AG04449 (cell line): ENCODE measurements around the gene CDKL5.

Source experiments
- CTCF ChIA-PET: fragments of 350-600 bp; formaldehyde crosslinking; extraction: SDS; loops from one replicate; lab custom pipeline; 2021; ENCODE audit warnings: antibody characterized with exemption; lab: Yijun Ruan, JAX
- POLR2A ChIA-PET: fragments of 400-600, 350-600 bp; formaldehyde crosslinking; extraction: SDS; loops from one replicate; lab custom pipeline; 2020; ENCODE audit warnings: antibody characterized with exemption, inconsistent platforms; lab: Yijun Ruan, JAX
- DNase-seq: peaks from one replicate; pipeline ENCODE4 v3.0.0-alpha.2; 2010; ENCODE audit warnings: low read depth, low spot score
- H3K4me3 ChIP-seq: 2 replicates; pipeline ENCODE4 v1.5.1; 2011; ENCODE audit warnings: low read depth, mild to moderate bottlenecking, control low read depth, low read length
- TF ChIP-seq, protein P1 (sequence below): IDR thresholded peaks from one replicate; pipeline ENCODE4 v1.5.1; 2011; ENCODE audit warnings: mild to moderate bottlenecking, moderate library complexity, low read length, control low read depth, inconsistent platforms; ENCODE audit not compliant: insufficient read depth; ENCODE audit errors: missing control alignments

CDKL5 gene

DNA sequence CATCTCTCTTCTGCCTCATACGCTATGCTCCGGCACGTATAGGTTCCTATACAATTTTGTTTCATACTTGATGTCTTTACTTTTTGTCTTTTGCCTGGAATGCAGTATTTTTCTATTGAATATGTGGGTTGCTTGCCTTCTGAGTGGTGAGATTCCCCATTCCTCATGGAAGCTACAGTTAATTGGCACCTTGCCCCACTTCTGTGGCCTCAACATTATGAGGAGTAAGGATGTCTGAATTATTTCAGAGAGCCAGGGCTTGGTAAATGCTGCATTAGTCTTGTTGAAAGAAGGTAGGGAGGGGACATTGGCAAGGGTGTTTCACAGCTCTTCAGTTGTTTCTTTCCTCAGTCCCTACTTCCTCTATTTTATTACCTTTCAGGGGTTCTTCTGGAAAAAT is 23.0 kb downstream of the CDKL5 start:
- POLR2A ChIA-PET: no interaction called here
- TF ChIP-seq, protein P1, sequence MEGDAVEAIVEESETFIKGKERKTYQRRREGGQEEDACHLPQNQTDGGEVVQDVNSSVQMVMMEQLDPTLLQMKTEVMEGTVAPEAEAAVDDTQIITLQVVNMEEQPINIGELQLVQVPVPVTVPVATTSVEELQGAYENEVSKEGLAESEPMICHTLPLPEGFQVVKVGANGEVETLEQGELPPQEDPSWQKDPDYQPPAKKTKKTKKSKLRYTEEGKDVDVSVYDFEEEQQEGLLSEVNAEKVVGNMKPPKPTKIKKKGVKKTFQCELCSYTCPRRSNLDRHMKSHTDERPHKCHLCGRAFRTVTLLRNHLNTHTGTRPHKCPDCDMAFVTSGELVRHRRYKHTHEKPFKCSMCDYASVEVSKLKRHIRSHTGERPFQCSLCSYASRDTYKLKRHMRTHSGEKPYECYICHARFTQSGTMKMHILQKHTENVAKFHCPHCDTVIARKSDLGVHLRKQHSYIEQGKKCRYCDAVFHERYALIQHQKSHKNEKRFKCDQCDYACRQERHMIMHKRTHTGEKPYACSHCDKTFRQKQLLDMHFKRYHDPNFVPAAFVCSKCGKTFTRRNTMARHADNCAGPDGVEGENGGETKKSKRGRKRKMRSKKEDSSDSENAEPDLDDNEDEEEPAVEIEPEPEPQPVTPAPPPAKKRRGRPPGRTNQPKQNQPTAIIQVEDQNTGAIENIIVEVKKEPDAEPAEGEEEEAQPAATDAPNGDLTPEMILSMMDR: no peak
- CTCF ChIA-PET: no interaction called here
- no peak for DNase-seq
- no peak overlapping the region for H3K4me3 ChIP-seq

GRCh38 chrX:18449236-18449635 is 23.8 kb downstream of the CDKL5 start:
- ChIA-PET POLR2A (no interaction called here), CTCF (no interaction called here)
- no peak for DNase-seq
- H3K4me3 ChIP-seq: no peak overlapping the region
- TF ChIP-seq, protein P1: no peak

- no peak overlapping the region for H3K4me3 ChIP-seq
- no peak for DNase-seq
- CTCF ChIA-PET: no interaction called here
- POLR2A ChIA-PET: no interaction called here
- TF ChIP-seq, protein P1: no peak
Observed at GRCh38 chrX:18455384-18455783, 30.0 kb downstream of the CDKL5 start.

- no peak overlapping the region for H3K4me3 ChIP-seq
- CTCF ChIA-PET: no interaction called here
Observed at GRCh38 chrX:18457000-18457399, 31.6 kb downstream of the CDKL5 start.

GRCh38 chrX:18461431-18461830 is 36.0 kb downstream of the CDKL5 start:
- TF ChIP-seq, protein P1: no peak
- no peak for DNase-seq
- CTCF ChIA-PET: no interaction called here
- POLR2A ChIA-PET: no interaction called here
- no peak overlapping the region for H3K4me3 ChIP-seq

More at GRCh38 chrX:18457000-18457399, 31.6 kb downstream of the CDKL5 start:
- TF ChIP-seq, protein P1: no peak
- POLR2A ChIA-PET: no interaction called here
- no peak for DNase-seq

GRCh38 chrX:18464499-18464898 is 39.1 kb downstream of the CDKL5 start:
- CTCF ChIA-PET: no interaction called here
- TF ChIP-seq, protein P1: no peak
- POLR2A ChIA-PET: no interaction called here
- no peak overlapping the region for H3K4me3 ChIP-seq
- no peak for DNase-seq
